ENCODE data around the gene MS4A4A.
A peak's percentile ranks its signal among the peaks of the same experiment; 100 is the strongest.

The MS4A4A gene

GRCh38 chr11:60339356-60339755 lies 58.9 kb downstream of the MS4A4A start:
- no peak overlapping the region for H3K4me2 ChIP-seq (ENCODE audit: low read length)
- no peak overlapping the region for H4K8ac ChIP-seq (ENCODE audit: low read depth, low read length)
- no peak overlapping the region for H2BK12ac ChIP-seq (ENCODE audit: low read length)
- H3K4me3 ChIP-seq (ENCODE audit: low read depth, low read length), result no peak overlapping the region
- DNase-seq, result no peak
- H3K4ac ChIP-seq (ENCODE audit: low read depth, low read length), result no peak overlapping the region
- H3K79me2 ChIP-seq (ENCODE audit: control insufficient read depth, insufficient read depth, low read length, poor library complexity), result no peaks in the 10 kb centered on the region
- no CpG with 5 or more reads among the region's 3 CpGs for WGBS (ENCODE audit: extremely low coverage, insufficient coverage, insufficient read length)
- no peaks in the 10 kb centered on the region for H3K36me3 ChIP-seq (ENCODE audit: control insufficient read depth in 1 of 2, insufficient read depth in 2 of 2, low read length in 2 of 2)
- H3K23ac ChIP-seq (ENCODE audit: low read length), result no peak overlapping the region
- H2AFZ ChIP-seq (ENCODE audit: insufficient read depth, low read length, poor library complexity), result no peak overlapping the region
- no peak overlapping the region for H2BK120ac ChIP-seq (ENCODE audit: insufficient read depth, low read length, poor library complexity)
- H4K91ac ChIP-seq (ENCODE audit: low read depth, low read length), result no peak overlapping the region
- H3K27ac ChIP-seq (ENCODE audit: low read depth, low read length), result no peak overlapping the region
- no peak overlapping the region for H3K14ac ChIP-seq (ENCODE audit: low read length)
- H3K9ac ChIP-seq (ENCODE audit: low read length), result no peak overlapping the region
- H3K9me3 ChIP-seq (ENCODE audit: insufficient read depth, low read depth, low read length), result no peaks in the 10 kb centered on the region
- H4K12ac ChIP-seq (ENCODE audit: low read depth, low read length), result no peak overlapping the region
- H3K27me3 ChIP-seq (ENCODE audit: insufficient read depth, low read length), result no peaks in the 10 kb centered on the region
- H2BK5ac ChIP-seq (ENCODE audit: low read depth, low read length, poor library complexity), result no peak overlapping the region
- H2AK5ac ChIP-seq (ENCODE audit: low read length), result no peak overlapping the region
- no peak overlapping the region for H3K18ac ChIP-seq (ENCODE audit: low read length)
- no peaks in the 10 kb centered on the region for H3K4me1 ChIP-seq (ENCODE audit: control insufficient read depth in 1 of 2, insufficient read depth in 2 of 2, low read length in 2 of 2)
- no peaks in the 10 kb centered on the region for H3K79me1 ChIP-seq (ENCODE audit: low read length)

DNA sequence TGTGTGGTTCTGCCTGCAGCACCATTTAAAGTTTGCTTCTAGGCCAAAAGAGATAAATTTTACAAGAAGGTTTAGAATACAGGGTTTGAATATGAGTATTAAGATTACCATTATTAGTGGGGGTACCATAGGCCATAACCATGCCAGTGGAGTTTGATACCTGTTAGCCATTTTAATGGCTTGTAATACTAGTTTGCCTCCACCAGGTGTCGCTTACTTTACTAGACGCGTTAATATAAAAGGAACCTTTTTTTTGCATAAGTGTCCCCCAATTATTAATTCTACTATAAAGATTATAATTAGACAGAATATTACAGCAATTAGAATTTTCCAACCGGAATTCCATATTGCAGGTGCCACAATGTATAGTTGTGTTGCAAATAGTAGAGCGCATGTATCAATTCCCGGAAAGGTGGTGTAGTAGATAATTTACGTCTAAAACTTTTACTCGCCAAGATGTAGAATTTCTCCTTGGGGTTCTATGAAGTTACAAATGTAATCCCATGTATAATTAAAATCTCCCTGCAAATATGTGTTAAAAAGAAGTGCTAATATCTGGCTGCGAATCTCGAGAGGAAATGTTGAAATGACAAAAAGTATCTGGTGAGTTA lies 62.7 kb downstream of the MS4A4A start:
- Histone ChIP-seq H2AK5ac (ENCODE audit: low read length) (no peak overlapping the region), H3K27me3 (ENCODE audit: insufficient read depth, low read length) (no peaks in the 10 kb centered on the region), H3K23ac (ENCODE audit: low read length) (no peak overlapping the region), H3K4ac (ENCODE audit: low read depth, low read length) (no peak overlapping the region), H4K91ac (ENCODE audit: low read depth, low read length) (no peak overlapping the region), H2BK5ac (ENCODE audit: low read depth, low read length, poor library complexity) (no peak overlapping the region), H4K12ac (ENCODE audit: low read depth, low read length) (no peak overlapping the region), H3K4me1 (ENCODE audit: control insufficient read depth in 1 of 2, insufficient read depth in 2 of 2, low read length in 2 of 2) (peaks cover 0 to 2% of the 10 kb centered on the region in 2 experiments), H2BK12ac (ENCODE audit: low read length) (no peak overlapping the region), H3K36me3 (ENCODE audit: control insufficient read depth in 1 of 2, insufficient read depth in 2 of 2, low read length in 2 of 2) (no peaks in the 10 kb centered on the region), H3K9me3 (ENCODE audit: insufficient read depth, low read depth, low read length) (no peaks in the 10 kb centered on the region), H3K18ac (ENCODE audit: low read length) (no peak overlapping the region), H2AFZ (ENCODE audit: insufficient read depth, low read length, poor library complexity) (no peak overlapping the region), H3K9ac (ENCODE audit: low read length) (no peak overlapping the region), H3K4me3 (ENCODE audit: low read depth, low read length) (no peak overlapping the region), H3K27ac (ENCODE audit: low read depth, low read length) (no peak overlapping the region), H4K8ac (ENCODE audit: low read depth, low read length) (no peak overlapping the region), H3K79me2 (ENCODE audit: control insufficient read depth, insufficient read depth, low read length, poor library complexity) (no peaks in the 10 kb centered on the region), H3K4me2 (ENCODE audit: low read length) (no peak overlapping the region), H3K14ac (ENCODE audit: low read length) (no peak overlapping the region), H2BK120ac (ENCODE audit: insufficient read depth, low read length, poor library complexity) (no peak overlapping the region), H3K79me1 (ENCODE audit: low read length) (no peaks in the 10 kb centered on the region)
- WGBS (ENCODE audit: extremely low coverage, insufficient coverage, insufficient read length), result no CpG with 5 or more reads among the region's 10 CpGs
- DNase-seq, result peak in 1 of 2 donors; percentile 53

DNA sequence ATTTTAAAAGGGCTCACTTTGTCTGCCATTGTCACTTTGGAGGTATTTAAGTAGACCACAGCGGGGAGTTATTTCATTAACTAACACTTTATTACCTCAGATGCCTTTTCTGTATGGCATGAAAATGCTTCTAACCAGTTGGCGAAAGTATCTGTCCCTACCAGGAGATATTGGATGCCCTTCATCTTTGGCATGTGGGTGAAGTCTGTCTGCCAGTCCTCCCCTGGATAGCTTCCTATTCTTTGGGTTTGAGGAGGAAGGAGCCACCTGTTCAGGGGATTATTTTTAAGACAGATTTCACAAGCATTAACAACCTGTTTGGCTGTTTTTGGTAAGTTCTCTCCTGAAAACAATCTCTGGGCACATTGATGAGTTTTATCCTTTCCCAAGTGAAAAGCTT lies 63.7 kb downstream of the MS4A4A start:
- Histone ChIP-seq H3K23ac (ENCODE audit: low read length) (no peak overlapping the region), H3K27ac (ENCODE audit: low read depth, low read length) (no peak overlapping the region), H3K18ac (ENCODE audit: low read length) (no peak overlapping the region), H3K79me1 (ENCODE audit: low read length) (no peaks in the 10 kb centered on the region), H3K4ac (ENCODE audit: low read depth, low read length) (no peak overlapping the region), H3K9me3 (ENCODE audit: insufficient read depth, low read depth, low read length) (no peaks in the 10 kb centered on the region), H2AK5ac (ENCODE audit: low read length) (no peak overlapping the region), H4K8ac (ENCODE audit: low read depth, low read length) (no peak overlapping the region), H3K36me3 (ENCODE audit: control insufficient read depth in 1 of 2, insufficient read depth in 2 of 2, low read length in 2 of 2) (no peaks in the 10 kb centered on the region), H3K4me3 (ENCODE audit: low read depth, low read length) (no peak overlapping the region), H3K79me2 (ENCODE audit: control insufficient read depth, insufficient read depth, low read length, poor library complexity) (no peaks in the 10 kb centered on the region), H3K9ac (ENCODE audit: low read length) (no peak overlapping the region), H3K4me1 (ENCODE audit: control insufficient read depth in 1 of 2, insufficient read depth in 2 of 2, low read length in 2 of 2) (peaks cover 0 to 2% of the 10 kb centered on the region in 2 experiments), H2BK5ac (ENCODE audit: low read depth, low read length, poor library complexity) (no peak overlapping the region), H3K14ac (ENCODE audit: low read length) (no peak overlapping the region), H4K12ac (ENCODE audit: low read depth, low read length) (no peak overlapping the region), H2BK12ac (ENCODE audit: low read length) (no peak overlapping the region), H3K27me3 (ENCODE audit: insufficient read depth, low read length) (no peaks in the 10 kb centered on the region), H2BK120ac (ENCODE audit: insufficient read depth, low read length, poor library complexity) (no peak overlapping the region), H2AFZ (ENCODE audit: insufficient read depth, low read length, poor library complexity) (no peak overlapping the region), H3K4me2 (ENCODE audit: low read length) (no peak overlapping the region), H4K91ac (ENCODE audit: low read depth, low read length) (no peak overlapping the region)
- no peak for DNase-seq
- WGBS (ENCODE audit: extremely low coverage, insufficient coverage, insufficient read length), result no CpG with 5 or more reads among the region's 2 CpGs

DNA sequence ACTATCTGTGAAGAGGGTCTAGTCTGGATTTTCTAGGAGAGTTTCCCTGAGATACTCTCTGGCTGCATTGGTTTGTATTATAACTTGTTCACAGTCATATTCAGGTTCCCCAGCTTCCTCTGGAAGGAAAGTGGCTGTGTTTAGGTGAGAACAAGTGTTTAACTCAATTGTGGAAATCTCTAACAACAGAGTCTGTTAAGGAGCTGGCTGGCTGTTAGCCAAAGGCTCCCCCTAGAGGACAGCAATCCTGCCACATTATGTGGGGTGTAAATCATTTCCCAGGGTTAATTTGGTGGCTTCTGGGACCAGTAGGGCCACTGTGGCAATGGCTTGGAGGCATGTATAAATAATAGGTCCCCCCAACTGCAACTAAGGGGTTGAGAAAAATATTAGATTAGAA lies 65.0 kb downstream of the MS4A4A start:
- Histone ChIP-seq H2BK120ac (ENCODE audit: insufficient read depth, low read length, poor library complexity) (no peak overlapping the region), H3K9ac (ENCODE audit: low read length) (no peak overlapping the region), H2AFZ (ENCODE audit: insufficient read depth, low read length, poor library complexity) (no peak overlapping the region), H3K9me3 (ENCODE audit: insufficient read depth, low read depth, low read length) (no peaks in the 10 kb centered on the region), H3K4me3 (ENCODE audit: low read depth, low read length) (no peak overlapping the region), H2AK5ac (ENCODE audit: low read length) (no peak overlapping the region), H3K4me1 (ENCODE audit: control insufficient read depth in 1 of 2, insufficient read depth in 2 of 2, low read length in 2 of 2) (peaks cover 0 to 2% of the 10 kb centered on the region in 2 experiments), H4K91ac (ENCODE audit: low read depth, low read length) (no peak overlapping the region), H3K27ac (ENCODE audit: low read depth, low read length) (no peak overlapping the region), H2BK12ac (ENCODE audit: low read length) (no peak overlapping the region), H4K12ac (ENCODE audit: low read depth, low read length) (no peak overlapping the region), H3K79me1 (ENCODE audit: low read length) (no peaks in the 10 kb centered on the region), H4K8ac (ENCODE audit: low read depth, low read length) (no peak overlapping the region), H3K4ac (ENCODE audit: low read depth, low read length) (no peak overlapping the region), H3K23ac (ENCODE audit: low read length) (no peak overlapping the region), H3K18ac (ENCODE audit: low read length) (no peak overlapping the region), H3K4me2 (ENCODE audit: low read length) (no peak overlapping the region), H3K79me2 (ENCODE audit: control insufficient read depth, insufficient read depth, low read length, poor library complexity) (no peaks in the 10 kb centered on the region), H2BK5ac (ENCODE audit: low read depth, low read length, poor library complexity) (no peak overlapping the region), H3K14ac (ENCODE audit: low read length) (no peak overlapping the region), H3K27me3 (ENCODE audit: insufficient read depth, low read length) (no peaks in the 10 kb centered on the region), H3K36me3 (ENCODE audit: control insufficient read depth in 1 of 2, insufficient read depth in 2 of 2, low read length in 2 of 2) (no peaks in the 10 kb centered on the region)
- peak; percentile 7 to 47 for DNase-seq

Data from trophoblast cell (in vitro differentiated cells and primary cell).